ENCODE results near the gene CPT1A. TPM values are rescaled to one million over a fixed set of nuclear protein-coding genes. Genes with fewer than 3 reads are reported as not detected.

CPT1A gene
- polyA plus RNA-seq, 1 donor (not counting 4 experiments of a cell fraction or from before 2014, with no cell fraction given), result 12.9 TPM

DNA sequence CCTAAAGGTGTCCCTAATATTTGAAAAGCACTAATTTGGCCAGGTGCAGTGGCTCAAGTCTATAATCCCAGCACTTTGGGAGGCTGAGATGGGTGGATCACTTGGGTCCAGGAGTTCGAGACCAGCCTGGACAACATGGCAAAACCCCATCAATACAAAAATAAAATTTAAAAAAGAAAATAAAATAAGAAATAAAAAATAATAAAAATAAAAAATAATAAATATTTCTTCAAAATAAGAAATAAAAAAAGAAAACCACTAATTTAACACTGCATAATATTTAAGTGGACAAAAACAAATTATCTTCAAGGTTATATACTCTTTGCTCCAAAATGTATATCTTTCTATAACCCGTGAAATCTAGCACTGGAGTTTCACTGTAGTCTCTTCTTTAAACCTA, 32.9 kb downstream of the CPT1A start:
- peaks cover 0 to 12% of the 10 kb centered on the region in 2 experiments for H3K36me3 ChIP-seq (ENCODE audit: control insufficient read depth in 2 of 2, extremely low read depth in 1 of 2, insufficient read depth in 2 of 2, low read length in 2 of 2)
- dilution Hi-C loops (cut with MboI; ENCODE audit: extremely low pct_ligation_motif_present, low sequenced_read_pairs), result no loop called here
- FAIRE-seq, result no peak

GRCh38 chr11:68806931-68807844, 34.5 kb downstream of the CPT1A start:
- H3K27me3 ChIP-seq (ENCODE audit: control insufficient read depth, extremely low read depth, insufficient read depth, low read length), result no peaks in the 10 kb centered on the region
- no peak for TF ChIP-seq CTCF (optimal IDR thresholded peaks at IDR 0.05 in 1 of 3, IDR thresholded peaks at IDR 0.05 in 1 of 3, conservative IDR thresholded peaks at IDR 0.05 in 1 of 3; ENCODE audit: extremely low read depth in 1 of 3, insufficient read depth in 2 of 3, low read length in 3 of 3)
- no peak overlapping the region for H3K4me3 ChIP-seq (ENCODE audit: control insufficient read depth in 2 of 3, extremely low read depth in 1 of 3, insufficient read depth in 2 of 3, low read depth in 1 of 3, low read length in 3 of 3)
- H3K27ac ChIP-seq (ENCODE audit: control insufficient read depth, insufficient read depth, low read length), result no peak overlapping the region
- no peak for FAIRE-seq
- DNase-seq (ENCODE audit: low read depth, low spot score), result no peak
- no peaks in the 10 kb centered on the region for H3K79me2 ChIP-seq (ENCODE audit: control insufficient read depth, insufficient read depth, low read length)
- dilution Hi-C loops (cut with MboI; ENCODE audit: extremely low pct_ligation_motif_present, low sequenced_read_pairs), result no loop called here
- no peak overlapping the region for H2AFZ ChIP-seq (ENCODE audit: control insufficient read depth, low read length)
- H3K9me3 ChIP-seq (ENCODE audit: control insufficient read depth, low read depth, low read length), result no peaks in the 10 kb centered on the region
- no peak overlapping the region for H3K9ac ChIP-seq (ENCODE audit: control insufficient read depth, extremely low read depth, insufficient read depth, low read length)
- H3K9me1 ChIP-seq (ENCODE audit: control insufficient read depth, extremely low read depth, insufficient read depth, low read length), result no peaks in the 10 kb centered on the region
- peaks cover 0 to 16% of the 10 kb centered on the region in 2 experiments for H3K36me3 ChIP-seq (ENCODE audit: control insufficient read depth in 2 of 2, extremely low read depth in 1 of 2, insufficient read depth in 2 of 2, low read length in 2 of 2)
- H3K4me2 ChIP-seq (ENCODE audit: control insufficient read depth, extremely low read depth, insufficient read depth, low read depth, low read length), result no peak overlapping the region
- no peaks in the 10 kb centered on the region for H4K20me1 ChIP-seq (ENCODE audit: control insufficient read depth, extremely low read depth, insufficient read depth, low read length)
- no peaks in the 10 kb centered on the region for H3K4me1 ChIP-seq (ENCODE audit: control insufficient read depth, extremely low read depth, insufficient read depth, low read length)

More for the DNA sequence above, 32.9 kb downstream of the CPT1A start:
- TF ChIP-seq EZH2 (IDR thresholded peaks at IDR 0.05; ENCODE audit: low read length) (no peak), CTCF (optimal IDR thresholded peaks at IDR 0.05 in 1 of 3, IDR thresholded peaks at IDR 0.05 in 1 of 3, conservative IDR thresholded peaks at IDR 0.05 in 1 of 3; ENCODE audit: extremely low read depth in 1 of 3, insufficient read depth in 2 of 3, low read length in 3 of 3) (no peak)
- peaks cover 6% of the 10 kb centered on the region for H3K4me1 ChIP-seq (ENCODE audit: control insufficient read depth, extremely low read depth, insufficient read depth, low read length)
- no peaks in the 10 kb centered on the region for H4K20me1 ChIP-seq (ENCODE audit: control insufficient read depth, extremely low read depth, insufficient read depth, low read length)
- H3K4me2 ChIP-seq (ENCODE audit: control insufficient read depth, extremely low read depth, insufficient read depth, low read depth, low read length), result no peak overlapping the region
- no peaks in the 10 kb centered on the region for H3K79me2 ChIP-seq (ENCODE audit: control insufficient read depth, insufficient read depth, low read length)
- no peaks in the 10 kb centered on the region for H3K27me3 ChIP-seq (ENCODE audit: control insufficient read depth, extremely low read depth, insufficient read depth, low read length)
- no peak overlapping the region for H2AFZ ChIP-seq (ENCODE audit: control insufficient read depth, low read length)
- no peak overlapping the region for H3K27ac ChIP-seq (ENCODE audit: control insufficient read depth, insufficient read depth, low read length)
- H3K9me3 ChIP-seq (ENCODE audit: control insufficient read depth, low read depth, low read length), result no peaks in the 10 kb centered on the region
- no peak overlapping the region for H3K9ac ChIP-seq (ENCODE audit: control insufficient read depth, extremely low read depth, insufficient read depth, low read length)
- H3K9me1 ChIP-seq (ENCODE audit: control insufficient read depth, extremely low read depth, insufficient read depth, low read length), result no peaks in the 10 kb centered on the region
- no peak for DNase-seq (ENCODE audit: low read depth, low spot score)
- no peak overlapping the region for H3K4me3 ChIP-seq (ENCODE audit: control insufficient read depth in 2 of 3, extremely low read depth in 1 of 3, insufficient read depth in 2 of 3, low read depth in 1 of 3, low read length in 3 of 3)
